Tibial nerve (tissue), 4 donors: ENCODE measurements around the gene SEMA3C. TPM values are rescaled to one million over a fixed set of nuclear protein-coding genes. Genes with fewer than 3 reads are reported as not detected.

ENCODE experiments used
- DNase-seq, 2 donors: peaks; one replicate each; pipeline ENCODE4 v3.0.0-alpha.2; 2019; ENCODE audit warnings: low spot score in 2 of 2
- H3K27ac ChIP-seq, 4 donors: fragments of 200-600 bp; sonication (generic) in 3 of 4; one replicate each; pipeline ENCODE4 v1.5.1; 2017 to 2019; ENCODE audit warnings: mild to moderate bottlenecking in 1 of 4
- H3K27me3 ChIP-seq, 2 donors: fragments of 200-600 bp; sonication (generic) in 1 of 2; one replicate each; pipeline versions ENCODE4 v1.5.1 to v1.6.0; 2017 to 2019
- H3K36me3 ChIP-seq, 3 donors: fragments of 200-600 bp; sonication (generic); one replicate each; pipeline ENCODE4 v1.5.1; 2018 to 2019
- H3K4me1 ChIP-seq, 4 donors: fragments of 200-600 bp; sonication (generic) in 3 of 4; one replicate each; pipeline ENCODE4 v1.5.1; 2017 to 2019
- H3K4me3 ChIP-seq, 4 donors: fragments of 200-600 bp; sonication (generic) in 3 of 4; one replicate each; pipeline ENCODE4 v1.5.1; 2017 to 2019; ENCODE audit warnings: mild to moderate bottlenecking in 1 of 4, moderate library complexity in 1 of 4
- H3K9me3 ChIP-seq, 4 donors: fragments of 200-600 bp; sonication (generic) in 3 of 4; one replicate each; pipeline ENCODE4 v1.5.1; 2017 to 2019
- CTCF ChIP-seq, 5 experiments: fragments of 200-600 bp in 3 of 5; fragments of 450-650 bp in 2 of 5; sonication (generic) in 3 of 5; IDR thresholded peaks; one replicate each; pipeline ENCODE4 v1.5.1; 2016 to 2019; ENCODE audit warnings: antibody characterized with exemption in 5 of 5, mild to moderate bottlenecking in 3 of 5, moderate library complexity in 2 of 5
- EP300 ChIP-seq, 2 donors: sonication (generic); formaldehyde crosslinking; IDR thresholded peaks; one replicate each; pipeline ENCODE4 v1.6.1; 2017; ENCODE audit warnings: antibody characterized with exemption in 2 of 2, mild to moderate bottlenecking in 1 of 2
- POLR2A ChIP-seq, 2 donors: fragments of 450-650 bp; IDR thresholded peaks; one replicate each; pipeline ENCODE4 v1.6.1; 2017; ENCODE audit warnings: antibody characterized with exemption in 2 of 2, mild to moderate bottlenecking in 2 of 2, moderate library complexity in 2 of 2
- WGBS, 2 donors: methylation state at CpG; one replicate each; pipeline ENCODE4 v1.1.5; 2018; 5-methylcytosine and 5-hydroxymethylcytosine counted together
- total RNA-seq, 4 donors: library from RNA; depleted of rRNA; stranded (reverse); fragments of >200 nt; gene quantifications; one replicate each; pipeline ENCODE4 v1.1.0, GENCODE V29; 2016

The SEMA3C gene
- total RNA-seq, 4 donors from 2014 or later = 64.8 to 130 (median 118) TPM

GRCh38 chr7:80844916-80845315 is 73.9 kb downstream of the SEMA3C start:
- no peaks in the 10 kb centered on the region for H3K36me3 ChIP-seq
- DNase-seq = no peak
- H3K27me3 ChIP-seq = no peaks in the 10 kb centered on the region
- no peak overlapping the region for H3K27ac ChIP-seq
- H3K4me3 ChIP-seq = no peak overlapping the region
- no peaks in the 10 kb centered on the region for H3K9me3 ChIP-seq
- WGBS, 2 donors = 69 to 71% methylated on average over 5 of the region's 5 CpGs
- TF ChIP-seq CTCF (IDR thresholded peaks at IDR 0.05) (no peak), POLR2A (IDR thresholded peaks at IDR 0.05) (no peak), EP300 (IDR thresholded peaks at IDR 0.05) (no peak)
- H3K4me1 ChIP-seq = peaks cover 0 to 8% (median 2%) of the 10 kb centered on the region in 4 donors

GRCh38 chr7:80843018-80843677 is 75.7 kb downstream of the SEMA3C start:
- no peaks in the 10 kb centered on the region for H3K27me3 ChIP-seq
- no peak overlapping the region for H3K27ac ChIP-seq
- H3K4me1 ChIP-seq = peaks cover 0 to 8% (median 2%) of the 10 kb centered on the region in 4 donors
- no peaks in the 10 kb centered on the region for H3K36me3 ChIP-seq
- 66 to 76% methylated on average over 2 of the region's 2 CpGs for WGBS, 2 donors
- TF ChIP-seq CTCF (IDR thresholded peaks at IDR 0.05) (no peak), POLR2A (IDR thresholded peaks at IDR 0.05) (no peak), EP300 (IDR thresholded peaks at IDR 0.05) (no peak)
- no peak overlapping the region for H3K4me3 ChIP-seq
- DNase-seq = no peak
- no peaks in the 10 kb centered on the region for H3K9me3 ChIP-seq

GRCh38 chr7:80842022-80842790 is 76.6 kb downstream of the SEMA3C start:
- no peak for DNase-seq
- Histone ChIP-seq H3K36me3 (no peaks in the 10 kb centered on the region), H3K4me3 (no peak overlapping the region), H3K9me3 (no peaks in the 10 kb centered on the region), H3K27ac (no peak overlapping the region), H3K27me3 (no peaks in the 10 kb centered on the region), H3K4me1 (peaks cover 0 to 8% (median 2%) of the 10 kb centered on the region in 4 donors)
- TF ChIP-seq EP300 (IDR thresholded peaks at IDR 0.05) = no peak
- TF ChIP-seq CTCF (IDR thresholded peaks at IDR 0.05) = no peak
- no peak for TF ChIP-seq POLR2A (IDR thresholded peaks at IDR 0.05)
- 59 to 64% methylated on average over 4 of the region's 4 CpGs for WGBS, 2 donors

GRCh38 chr7:80841423-80841955 is 77.4 kb downstream of the SEMA3C start:
- Histone ChIP-seq H3K36me3 (no peaks in the 10 kb centered on the region), H3K27ac (no peak overlapping the region), H3K4me3 (no peak overlapping the region), H3K9me3 (no peaks in the 10 kb centered on the region), H3K27me3 (no peaks in the 10 kb centered on the region), H3K4me1 (peaks cover 0 to 8% (median 2%) of the 10 kb centered on the region in 4 donors)
- no peak for TF ChIP-seq CTCF (IDR thresholded peaks at IDR 0.05)
- no peak for TF ChIP-seq POLR2A (IDR thresholded peaks at IDR 0.05)
- no peak for TF ChIP-seq EP300 (IDR thresholded peaks at IDR 0.05)
- no peak for DNase-seq

- 92 to 100% methylated on average over 2 of the region's 2 CpGs for WGBS, 2 donors
- no peak for DNase-seq
- Histone ChIP-seq H3K36me3 (no peaks in the 10 kb centered on the region), H3K27ac (no peak overlapping the region), H3K4me3 (no peak overlapping the region), H3K4me1 (peaks cover 0 to 8% (median 2%) of the 10 kb centered on the region in 4 donors), H3K27me3 (no peaks in the 10 kb centered on the region), H3K9me3 (no peaks in the 10 kb centered on the region)
- TF ChIP-seq CTCF (IDR thresholded peaks at IDR 0.05) = no peak
- no peak for TF ChIP-seq EP300 (IDR thresholded peaks at IDR 0.05)
- TF ChIP-seq POLR2A (IDR thresholded peaks at IDR 0.05) = no peak
Measured at GRCh38 chr7:80840681-80841080, 78.2 kb downstream of the SEMA3C start.
